HEK293 (cell line): ENCODE data around the gene TMEM151B.

ENCODE experiments used
- CTCF ChIP-seq: fragments of 450-650 bp; formaldehyde crosslinking; IDR thresholded peaks from 2 replicates; pipeline ENCODE4 v1.5.1; 2016; ENCODE audit warnings: missing biosample characterization, missing genetic modification characterization
- KLF7 ChIP-seq: fragments of 450-650 bp; formaldehyde crosslinking; IDR thresholded peaks from 2 replicates; pipeline ENCODE4 v1.5.1; 2016; ENCODE audit warnings: missing biosample characterization, missing genetic modification characterization, borderline replicate concordance
- PRDM2 ChIP-seq: fragments of 450-650 bp; formaldehyde crosslinking; IDR thresholded peaks from 2 replicates; pipeline ENCODE4 v1.5.1; 2016; ENCODE audit warnings: missing biosample characterization, missing genetic modification characterization, borderline replicate concordance
- REST ChIP-seq: fragments of 450-650 bp; formaldehyde crosslinking; IDR thresholded peaks from 2 replicates; pipeline ENCODE4 v1.5.1; 2016; ENCODE audit warnings: missing biosample characterization, missing genetic modification characterization
- SETDB1 ChIP-seq: IDR thresholded peaks from one replicate; pipeline ENCODE4 v1.6.1; 2017; ENCODE audit warnings: mild to moderate bottlenecking, low read length, moderate library complexity, mixed read lengths; ENCODE audit not compliant: insufficient read length
- YY1 ChIP-seq: fragments of 450-650 bp; formaldehyde crosslinking; IDR thresholded peaks from 2 replicates; pipeline ENCODE4 v1.5.1; 2018; ENCODE audit warnings: missing biosample characterization, missing genetic modification characterization
- ZNF433 ChIP-seq: fragments of 450-650 bp; formaldehyde crosslinking; IDR thresholded peaks from 2 replicates; pipeline ENCODE4 v1.5.1; 2016; ENCODE audit warnings: missing biosample characterization, missing genetic modification characterization, low read depth
- ZNF629 ChIP-seq: fragments of 450-650 bp; formaldehyde crosslinking; IDR thresholded peaks from 2 replicates; pipeline ENCODE4 v1.5.1; 2017; ENCODE audit warnings: missing biosample characterization, missing genetic modification characterization
- ZNF707 ChIP-seq: fragments of 450-650 bp; formaldehyde crosslinking; IDR thresholded peaks from 2 replicates; pipeline ENCODE4 v1.5.1; 2016; ENCODE audit warnings: missing biosample characterization, missing genetic modification characterization

- TF ChIP-seq KLF7 (tag by site-specific recombination) (no peak), PRDM2 (no peak), ZNF629 (tag by site-specific recombination) (peak; percentile 36; the same call in 1 of the 2 replicates), CTCF (tag by site-specific recombination) (peak; percentile 49; the same call in 1 of the 2 replicates), REST (tag by site-specific recombination) (no peak), ZNF707 (tag by site-specific recombination) (no peak), SETDB1 (no peak), YY1 (tag by site-specific recombination) (no peak), ZNF433 (no peak)
Observed at GRCh38 chr6:44222486-44223318, 47.5 kb upstream of the TMEM151B start.
